ENCODE measurements around the gene FOXP1.

- TF ChIP-seq POLR2AphosphoS5 (IDR thresholded peaks at IDR 0.05; ENCODE audit: low read depth, low read length) (no peak), POLR2A (IDR thresholded peaks at IDR 0.05; ENCODE audit: low read depth, low read length) (no peak), TAF1 (IDR thresholded peaks at IDR 0.05; ENCODE audit: borderline replicate concordance, low read depth, low read length) (no peak)
These were observed 510.5 kb downstream of the FOXP1 start for GRCh38 chr3:71072986-71073385.

Measured in GM12892 (cell line).